Effector memory CD8-positive, alpha-beta T cell (primary cell): ENCODE measurements around the gene LDLRAD4.
"Not testable (repeated sequence)": the region's sequence is repeated elsewhere in the genome, so short reads cannot be mapped to it uniquely, and the experiment has no call there.

Experiments used
- ATAC-seq: fragments of 150-1000 bp; cut with Tn5 transposase; replicated peaks from 2 replicates; pipeline ENCODE4 v1.10.0; 2021; ENCODE audit warnings: mild to moderate bottlenecking, moderate library complexity
- DNase-seq, 3 experiments: peaks; one replicate each; pipeline ENCODE4 v3.0.0; 2021
- H3K27ac Mint-ChIP-seq, 2 donors: one replicate each; pipeline ENCODE4 v1.8.0; 2022; ENCODE audit warnings: mild to moderate bottlenecking in 2 of 2, mixed read lengths in 2 of 2, moderate library complexity in 2 of 2
- H3K27me3 Mint-ChIP-seq, 2 donors: one replicate each; pipeline ENCODE4 v1.8.0; 2022; ENCODE audit warnings: mixed read lengths in 2 of 2
- H3K36me3 Mint-ChIP-seq: one replicate; pipeline ENCODE4 v1.8.0; 2022; ENCODE audit warnings: mild to moderate bottlenecking, moderate library complexity, mixed read lengths; ENCODE audit not compliant: insufficient read depth
- H3K4me1 Mint-ChIP-seq, 2 donors: one replicate each; pipeline ENCODE4 v1.8.0; 2022; ENCODE audit warnings: low read depth in 2 of 2, mixed read lengths in 2 of 2
- H3K4me3 Mint-ChIP-seq, 2 donors: one replicate each; pipeline ENCODE4 v1.8.0; 2022; ENCODE audit warnings: mild to moderate bottlenecking in 2 of 2, mixed read lengths in 2 of 2, moderate library complexity in 2 of 2
- H3K9me3 Mint-ChIP-seq, 2 donors: one replicate each; pipeline ENCODE4 v1.8.0; 2022; ENCODE audit warnings: mixed read lengths in 2 of 2

The LDLRAD4 gene

GRCh38 chr18:13485604-13486003 lies 267.0 kb downstream of the LDLRAD4 start:
- peaks cover 5% of the 10 kb centered on the region for H3K36me3 Mint-ChIP-seq
- DNase-seq (no peak), ATAC-seq (no peak)
- no peaks in the 10 kb centered on the region for H3K9me3 Mint-ChIP-seq
- peaks cover 21 to 26% of the 10 kb centered on the region in 2 donors for H3K4me1 Mint-ChIP-seq
- no peak overlapping the region for H3K27ac Mint-ChIP-seq
- no peak overlapping the region for H3K4me3 Mint-ChIP-seq
- no peaks in the 10 kb centered on the region for H3K27me3 Mint-ChIP-seq

- Mint-ChIP-seq H3K27ac (peak overlapping the region in 1 of 2 donors; percentile 75), H3K9me3 (no peaks in the 10 kb centered on the region), H3K4me1 (peaks cover 20 to 26% of the 10 kb centered on the region in 2 donors), H3K36me3 (peaks cover 8% of the 10 kb centered on the region), H3K4me3 (no peak overlapping the region), H3K27me3 (no peaks in the 10 kb centered on the region)
- no peak for DNase-seq
- ATAC-seq = no peak
Observed at GRCh38 chr18:13486284-13486683, 267.7 kb downstream of the LDLRAD4 start.

GRCh38 chr18:13486686-13487085 lies 268.1 kb downstream of the LDLRAD4 start:
- H3K4me1 Mint-ChIP-seq = peaks cover 17 to 23% of the 10 kb centered on the region in 2 donors
- H3K36me3 Mint-ChIP-seq = peaks cover 9% of the 10 kb centered on the region
- no peak for ATAC-seq
- DNase-seq = no peak
- peak overlapping the region; percentile 75 to 85 for H3K27ac Mint-ChIP-seq
- H3K9me3 Mint-ChIP-seq = no peaks in the 10 kb centered on the region
- H3K4me3 Mint-ChIP-seq = no peak overlapping the region
- no peaks in the 10 kb centered on the region for H3K27me3 Mint-ChIP-seq

GRCh38 chr18:13487237-13487636 lies 268.7 kb downstream of the LDLRAD4 start:
- DNase-seq (peak in 1 of 3 experiments; percentile 9), ATAC-seq (peak; percentile 67)
- Mint-ChIP-seq H3K9me3 (no peaks in the 10 kb centered on the region), H3K4me1 (peaks cover 14 to 21% of the 10 kb centered on the region in 2 donors), H3K27ac (peak overlapping the region; percentile 75 to 85), H3K27me3 (no peaks in the 10 kb centered on the region), H3K36me3 (peaks cover 7% of the 10 kb centered on the region), H3K4me3 (peak overlapping the region in 1 of 2 donors; percentile 6)

DNA sequence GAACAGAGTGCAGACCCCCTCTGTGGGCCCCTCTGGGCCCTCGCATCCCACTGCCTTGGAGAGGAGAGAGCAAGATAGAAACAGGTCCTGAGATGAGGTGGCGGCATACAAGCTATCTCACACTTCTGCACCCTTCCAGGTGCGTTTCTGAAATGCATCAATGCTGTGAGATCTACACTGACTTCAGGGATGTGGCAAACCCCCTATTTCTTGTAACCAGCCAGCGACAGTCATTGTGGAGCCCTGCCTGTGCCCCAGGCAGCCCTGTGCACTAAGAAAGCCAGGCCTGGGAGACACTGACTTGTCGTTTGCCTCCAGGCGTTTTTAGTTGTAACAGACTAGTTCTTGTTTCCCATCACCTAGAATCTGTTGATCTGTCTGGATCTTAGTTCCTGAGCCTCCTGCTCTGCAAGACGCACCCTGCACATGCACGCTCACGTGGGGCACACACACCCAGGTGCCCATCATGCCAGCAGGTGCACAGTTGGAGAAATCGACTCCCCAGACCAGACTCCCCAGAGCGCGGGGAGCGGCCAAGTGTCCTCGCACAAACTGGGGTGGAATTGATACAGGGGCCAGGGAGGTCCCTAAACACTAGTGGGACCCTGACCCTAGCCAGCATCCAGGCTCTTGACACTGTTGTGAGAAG lies 269.8 kb downstream of the LDLRAD4 start:
- no peak for DNase-seq
- no peak for ATAC-seq
- Mint-ChIP-seq H3K4me1 (peaks cover 11 to 20% of the 10 kb centered on the region in 2 donors), H3K36me3 (peaks cover 6% of the 10 kb centered on the region), H3K27me3 (no peaks in the 10 kb centered on the region), H3K27ac (peak overlapping the region in 1 of 2 donors; percentile 75), H3K4me3 (no peak overlapping the region), H3K9me3 (no peaks in the 10 kb centered on the region)

- H3K4me3 Mint-ChIP-seq, H3K27ac Mint-ChIP-seq, H3K27me3 Mint-ChIP-seq, DNase-seq, ATAC-seq, H3K9me3 Mint-ChIP-seq: not testable (repeated sequence)
- Mint-ChIP-seq H3K4me1 (peaks cover 11 to 18% of the 10 kb centered on the region in 2 donors), H3K36me3 (peaks cover 11% of the 10 kb centered on the region)
Observed at GRCh38 chr18:13489303-13489702, 270.7 kb downstream of the LDLRAD4 start.

- peaks cover 15 to 21% of the 10 kb centered on the region in 2 donors for H3K4me1 Mint-ChIP-seq
- H3K27ac Mint-ChIP-seq = no peak overlapping the region
- no peaks in the 10 kb centered on the region for H3K9me3 Mint-ChIP-seq
- ATAC-seq (no peak), DNase-seq (no peak)
- H3K4me3 Mint-ChIP-seq = no peak overlapping the region
- peaks cover 11% of the 10 kb centered on the region for H3K36me3 Mint-ChIP-seq
- no peaks in the 10 kb centered on the region for H3K27me3 Mint-ChIP-seq
Observed at GRCh38 chr18:13491138-13491537, 272.6 kb downstream of the LDLRAD4 start.

DNA sequence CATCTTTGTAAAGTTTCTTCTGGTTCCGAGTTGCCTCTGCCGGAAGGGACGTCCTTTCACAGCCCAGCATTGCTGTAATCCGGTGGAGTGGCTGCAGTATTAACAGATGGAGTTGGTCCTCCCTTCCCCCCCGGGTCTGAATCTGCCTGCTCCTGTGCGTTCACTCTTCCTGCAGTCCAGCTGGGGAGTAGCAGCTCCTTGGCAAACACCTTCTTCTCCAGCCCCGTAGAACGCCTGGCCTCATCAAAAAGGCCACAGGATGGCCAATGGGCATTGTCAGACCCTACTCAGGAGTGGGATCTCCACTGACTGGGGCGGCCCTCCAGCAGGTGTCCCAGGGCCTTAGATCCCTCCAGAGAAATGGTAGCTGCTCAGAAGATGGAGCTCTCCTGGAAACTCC lies 273.8 kb downstream of the LDLRAD4 start:
- H3K36me3 Mint-ChIP-seq = peaks cover 11% of the 10 kb centered on the region

DNA sequence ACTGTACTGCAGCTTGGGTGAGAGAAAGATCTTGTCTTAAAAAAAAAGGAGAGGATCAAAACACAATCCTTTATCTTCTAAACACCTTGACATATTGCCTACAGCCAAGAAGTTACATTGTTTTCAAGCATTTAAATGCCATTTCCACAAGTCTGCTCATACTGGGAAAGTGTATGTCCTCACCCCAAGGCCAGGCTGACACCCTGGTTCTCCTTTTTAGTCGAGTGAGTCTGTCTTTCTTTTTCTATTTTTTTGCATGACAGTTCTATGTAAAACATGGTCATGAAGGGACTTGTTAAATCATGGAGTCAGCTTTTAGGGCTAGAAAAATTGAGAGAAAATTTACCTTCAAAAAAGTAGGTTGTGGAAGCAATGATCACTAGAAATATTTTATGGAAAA lies 274.5 kb downstream of the LDLRAD4 start:
- no peaks in the 10 kb centered on the region for H3K9me3 Mint-ChIP-seq
- H3K4me1 Mint-ChIP-seq = peaks cover 6 to 14% of the 10 kb centered on the region in 2 donors
- no peak overlapping the region for H3K4me3 Mint-ChIP-seq
- H3K27me3 Mint-ChIP-seq = no peaks in the 10 kb centered on the region
- ATAC-seq = no peak
- no peak for DNase-seq
- no peak overlapping the region for H3K27ac Mint-ChIP-seq
- H3K36me3 Mint-ChIP-seq = peaks cover 11% of the 10 kb centered on the region

More for the DNA sequence above, 273.8 kb downstream of the LDLRAD4 start:
- H3K9me3 Mint-ChIP-seq = no peaks in the 10 kb centered on the region
- H3K27me3 Mint-ChIP-seq = no peaks in the 10 kb centered on the region
- DNase-seq (no peak), ATAC-seq (no peak)
- H3K4me1 Mint-ChIP-seq = peaks cover 11 to 18% of the 10 kb centered on the region in 2 donors
- H3K4me3 Mint-ChIP-seq = no peak overlapping the region
- H3K27ac Mint-ChIP-seq = no peak overlapping the region

- DNase-seq = no peak
- no peak for ATAC-seq
- Mint-ChIP-seq H3K36me3 (peaks cover 11% of the 10 kb centered on the region), H3K27me3 (no peaks in the 10 kb centered on the region), H3K9me3 (no peaks in the 10 kb centered on the region), H3K27ac (no peak overlapping the region), H3K4me3 (no peak overlapping the region), H3K4me1 (peaks cover 6 to 10% of the 10 kb centered on the region in 2 donors)
Observed at GRCh38 chr18:13493725-13494124, 275.2 kb downstream of the LDLRAD4 start.

DNA sequence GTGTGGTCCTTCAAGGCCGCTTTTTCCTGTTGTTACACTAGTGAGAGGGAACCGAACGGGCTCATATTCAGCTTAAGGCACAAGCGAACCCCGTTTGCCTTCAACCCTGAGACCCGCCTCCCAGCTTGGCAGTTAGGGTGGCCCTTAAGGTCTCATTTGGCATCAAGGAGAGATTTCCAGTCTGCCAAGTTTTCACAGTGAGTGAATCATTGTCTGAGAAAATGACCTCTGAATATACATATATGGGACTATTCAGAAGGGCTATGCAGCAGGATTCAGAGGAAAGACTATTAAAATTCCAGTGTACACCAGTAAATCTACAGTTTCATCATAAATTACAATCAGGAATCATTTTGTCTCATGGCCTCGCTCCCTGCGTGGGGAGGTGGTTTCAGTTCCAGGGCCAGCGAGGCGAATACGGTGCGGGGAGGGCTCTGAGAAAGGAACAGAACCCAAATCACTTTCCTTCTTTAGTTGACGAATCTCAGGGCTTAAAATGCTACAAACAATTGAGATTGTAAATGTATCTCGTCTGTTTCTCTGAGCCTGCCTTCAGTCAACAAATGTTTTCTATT lies 276.4 kb downstream of the LDLRAD4 start:
- H3K36me3 Mint-ChIP-seq = peaks cover 11% of the 10 kb centered on the region
- no peak overlapping the region for H3K27ac Mint-ChIP-seq
- no peaks in the 10 kb centered on the region for H3K27me3 Mint-ChIP-seq
- H3K4me1 Mint-ChIP-seq = peaks cover 9% of the 10 kb centered on the region in 2 donors
- ATAC-seq (no peak), DNase-seq (no peak)
- H3K9me3 Mint-ChIP-seq = peaks cover 5 to 8% of the 10 kb centered on the region in 2 donors
- H3K4me3 Mint-ChIP-seq = no peak overlapping the region

DNA sequence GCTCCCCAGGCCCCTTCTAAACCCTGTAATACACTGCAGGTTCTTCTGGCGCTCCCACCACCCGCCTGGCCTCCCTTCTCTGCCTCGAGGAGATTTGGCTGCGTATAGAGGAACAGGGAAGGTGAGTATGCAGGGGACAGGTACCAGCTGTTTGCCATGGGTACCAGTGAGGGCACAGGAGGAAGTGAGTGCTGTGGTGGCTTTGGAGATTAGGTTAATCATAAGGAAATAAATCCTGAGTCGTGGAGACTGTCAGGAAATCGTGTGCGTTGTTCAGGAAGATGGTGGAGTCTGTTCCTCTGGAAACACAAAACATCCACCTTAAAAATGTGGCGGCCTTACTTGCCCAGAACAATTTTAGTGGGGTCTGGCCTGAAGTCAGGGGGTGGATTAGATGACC lies 277.4 kb downstream of the LDLRAD4 start:
- DNase-seq = no peak
- Mint-ChIP-seq H3K27me3 (no peaks in the 10 kb centered on the region), H3K4me3 (no peak overlapping the region), H3K9me3 (peaks cover 5 to 9% of the 10 kb centered on the region in 2 donors), H3K36me3 (peaks cover 7% of the 10 kb centered on the region), H3K4me1 (peaks cover 9% of the 10 kb centered on the region in 2 donors), H3K27ac (peak overlapping the region in 1 of 2 donors; percentile 59)
- ATAC-seq = no peak

GRCh38 chr18:13496691-13497281 lies 278.2 kb downstream of the LDLRAD4 start:
- Mint-ChIP-seq H3K27me3 (no peaks in the 10 kb centered on the region), H3K4me1 (peaks cover 9 to 12% of the 10 kb centered on the region in 2 donors), H3K27ac (no peak overlapping the region), H3K4me3 (no peak overlapping the region), H3K36me3 (peaks cover 5% of the 10 kb centered on the region), H3K9me3 (peaks cover 5 to 9% of the 10 kb centered on the region in 2 donors)
- DNase-seq (no peak), ATAC-seq (no peak)

DNA sequence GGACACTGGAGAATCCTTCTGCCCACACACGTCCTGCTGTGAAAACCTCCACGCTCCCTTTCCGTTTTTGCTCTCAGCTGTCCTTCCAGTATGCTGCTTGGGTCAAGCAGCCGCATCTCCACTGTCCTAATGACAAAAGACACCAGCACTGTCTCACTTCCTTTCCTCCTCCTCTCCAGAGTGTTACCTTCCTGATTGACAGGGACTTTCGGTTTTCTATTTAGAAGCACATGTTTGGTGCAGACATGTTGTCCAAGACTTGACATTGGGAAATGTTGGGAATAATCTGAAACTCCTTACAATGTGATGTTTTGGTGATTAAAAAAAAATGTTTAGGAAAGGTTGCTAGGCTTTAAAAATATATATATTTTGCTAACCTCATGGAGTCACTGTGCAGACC lies 281.2 kb downstream of the LDLRAD4 start:
- ATAC-seq = no peak
- peaks cover 5 to 9% of the 10 kb centered on the region in 2 donors for H3K9me3 Mint-ChIP-seq
- no peaks in the 10 kb centered on the region for H3K27me3 Mint-ChIP-seq
- no peak overlapping the region for H3K4me3 Mint-ChIP-seq
- H3K27ac Mint-ChIP-seq = no peak overlapping the region
- H3K36me3 Mint-ChIP-seq = no peaks in the 10 kb centered on the region
- no peak for DNase-seq
- peaks cover 15 to 17% of the 10 kb centered on the region in 2 donors for H3K4me1 Mint-ChIP-seq
